Stomach smooth muscle (tissue), 2 donors: ENCODE results near the gene ZMIZ1.

Experiments
- H3K27ac ChIP-seq: one replicate; pipeline ENCODE4 v1.7.0; 2013; ENCODE audit warnings: mild to moderate bottlenecking, low read length, inconsistent platforms
- H3K27me3 ChIP-seq, 2 donors: one replicate each; pipeline ENCODE4 v1.7.0; 2013; ENCODE audit warnings: low read length in 2 of 2; ENCODE audit not compliant: insufficient read depth in 2 of 2, control insufficient read depth in 1 of 2
- H3K36me3 ChIP-seq, 2 donors: one replicate each; pipeline ENCODE4 v1.7.0; 2013; ENCODE audit warnings: low read length in 2 of 2; ENCODE audit not compliant: control insufficient read depth in 2 of 2, insufficient read depth in 2 of 2
- H3K4me1 ChIP-seq: one replicate; pipeline ENCODE4 v1.7.0; 2013; ENCODE audit warnings: low read length; ENCODE audit not compliant: control insufficient read depth, insufficient read depth
- H3K4me3 ChIP-seq, 2 donors: one replicate each; pipeline ENCODE4 v1.7.0; 2013; ENCODE audit warnings: low read length in 2 of 2
- H3K9ac ChIP-seq, 2 donors: one replicate each; pipeline ENCODE4 v1.7.0; 2013; ENCODE audit warnings: low read length in 2 of 2, mild to moderate bottlenecking in 1 of 2
- H3K9me3 ChIP-seq, 2 donors: one replicate each; pipeline ENCODE4 v1.7.0; 2013; ENCODE audit warnings: low read length in 2 of 2; ENCODE audit not compliant: control insufficient read depth in 2 of 2
- donor health status: healthy.
- donor health status: Pancreatic carcinoma.

The ZMIZ1 gene

DNA sequence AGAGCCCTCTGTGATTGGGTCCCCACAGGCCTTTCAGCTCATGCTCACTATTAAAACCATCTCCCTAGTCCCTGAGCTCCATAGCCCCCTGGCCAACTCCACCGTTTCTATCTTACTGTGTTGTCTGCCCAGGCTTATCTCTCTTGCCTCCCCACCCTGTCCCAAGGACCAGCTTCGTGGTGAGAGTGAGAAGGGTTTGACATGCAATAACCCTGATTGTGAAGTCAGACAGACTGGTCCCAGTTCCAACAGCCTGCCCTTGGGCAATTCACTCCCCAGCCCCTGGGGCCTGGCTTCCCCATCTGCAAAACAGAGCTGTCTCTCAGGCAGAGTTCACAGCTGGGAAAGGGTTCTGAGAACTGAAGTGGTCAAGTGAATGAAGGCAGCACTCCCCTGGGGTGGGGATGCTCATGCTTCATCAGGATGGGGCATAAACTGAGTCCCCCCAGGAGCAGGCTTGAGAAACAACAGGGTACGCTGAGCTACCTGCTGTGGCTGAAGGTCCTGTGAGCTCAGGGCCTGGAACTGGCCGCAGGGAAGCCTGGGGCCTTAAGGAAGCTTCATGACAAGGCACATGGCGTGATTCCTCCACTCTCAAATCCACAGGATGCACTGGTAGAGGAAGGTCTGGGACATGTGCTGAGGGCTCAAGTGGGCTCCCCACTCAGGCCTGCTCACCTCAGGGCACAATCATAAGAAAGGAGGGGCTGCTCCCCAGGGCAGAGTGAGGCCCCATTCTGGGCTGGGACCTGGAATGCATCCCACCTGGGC, 276.7 kb downstream of the ZMIZ1 start:
- no peak overlapping the region for H3K4me3 ChIP-seq
- peaks cover 9 to 12% of the 10 kb centered on the region in 2 donors for H3K36me3 ChIP-seq
- H3K9me3 ChIP-seq = no peaks in the 10 kb centered on the region
- no peaks in the 10 kb centered on the region for H3K27me3 ChIP-seq
- peak overlapping the region in 1 of 2 donors; percentile 2 for H3K9ac ChIP-seq
- peaks cover 34% of the 10 kb centered on the region for H3K4me1 ChIP-seq
- no peak overlapping the region for H3K27ac ChIP-seq

DNA sequence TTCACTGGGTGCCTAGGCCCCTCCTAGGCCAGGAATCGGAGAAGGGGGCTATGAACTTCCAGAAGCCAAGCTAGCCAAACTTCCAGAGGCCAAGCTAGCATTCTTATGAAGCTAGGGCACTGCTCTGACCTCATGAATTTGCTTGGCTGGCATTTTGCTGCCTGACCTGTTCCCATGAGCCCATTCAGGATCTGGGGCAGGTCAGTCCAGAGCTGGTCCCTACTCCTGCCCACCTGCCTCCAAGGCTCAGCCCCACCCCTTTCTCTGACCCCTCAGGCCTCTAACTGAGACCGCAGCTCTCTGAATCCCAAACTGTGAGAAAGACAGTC, 277.2 kb downstream of the ZMIZ1 start:
- Histone ChIP-seq H3K4me3 (no peak overlapping the region), H3K36me3 (peaks cover 14 to 18% of the 10 kb centered on the region in 2 donors), H3K9me3 (no peaks in the 10 kb centered on the region), H3K27me3 (no peaks in the 10 kb centered on the region), H3K9ac (peak overlapping the region in 1 of 2 donors; percentile 2), H3K27ac (no peak overlapping the region), H3K4me1 (peaks cover 34% of the 10 kb centered on the region)

GRCh38 chr10:79346388-79347225, 277.8 kb downstream of the ZMIZ1 start:
- Histone ChIP-seq H3K27me3 (no peaks in the 10 kb centered on the region), H3K4me1 (peaks cover 34% of the 10 kb centered on the region), H3K4me3 (peak overlapping the region; percentile 44 to 84), H3K27ac (peak overlapping the region; percentile 71), H3K36me3 (peaks cover 20 to 21% of the 10 kb centered on the region in 2 donors), H3K9ac (peak overlapping the region; percentile 40 to 62), H3K9me3 (no peaks in the 10 kb centered on the region)

GRCh38 chr10:79347226-79347893, 278.6 kb downstream of the ZMIZ1 start, which contains the start of gene PPIF:
Gene PPIF, plus strand, starts transcription at chr10:79347469. Its CDS starts 80 bp downstream, at chr10:79347549.
- no peaks in the 10 kb centered on the region for H3K27me3 ChIP-seq
- H3K9me3 ChIP-seq = no peaks in the 10 kb centered on the region
- peak within 1 kb of the TSS; percentile 66 to 84 for H3K4me3 ChIP-seq
- H3K36me3 ChIP-seq = peaks cover 26% of the 10 kb centered on the region in 2 donors
- H3K27ac ChIP-seq = peak within 1 kb of the TSS; percentile 71
- H3K9ac ChIP-seq = peak within 1 kb of the TSS; percentile 80 to 84
- H3K4me1 ChIP-seq = peaks cover 29% of the 10 kb centered on the region

DNA sequence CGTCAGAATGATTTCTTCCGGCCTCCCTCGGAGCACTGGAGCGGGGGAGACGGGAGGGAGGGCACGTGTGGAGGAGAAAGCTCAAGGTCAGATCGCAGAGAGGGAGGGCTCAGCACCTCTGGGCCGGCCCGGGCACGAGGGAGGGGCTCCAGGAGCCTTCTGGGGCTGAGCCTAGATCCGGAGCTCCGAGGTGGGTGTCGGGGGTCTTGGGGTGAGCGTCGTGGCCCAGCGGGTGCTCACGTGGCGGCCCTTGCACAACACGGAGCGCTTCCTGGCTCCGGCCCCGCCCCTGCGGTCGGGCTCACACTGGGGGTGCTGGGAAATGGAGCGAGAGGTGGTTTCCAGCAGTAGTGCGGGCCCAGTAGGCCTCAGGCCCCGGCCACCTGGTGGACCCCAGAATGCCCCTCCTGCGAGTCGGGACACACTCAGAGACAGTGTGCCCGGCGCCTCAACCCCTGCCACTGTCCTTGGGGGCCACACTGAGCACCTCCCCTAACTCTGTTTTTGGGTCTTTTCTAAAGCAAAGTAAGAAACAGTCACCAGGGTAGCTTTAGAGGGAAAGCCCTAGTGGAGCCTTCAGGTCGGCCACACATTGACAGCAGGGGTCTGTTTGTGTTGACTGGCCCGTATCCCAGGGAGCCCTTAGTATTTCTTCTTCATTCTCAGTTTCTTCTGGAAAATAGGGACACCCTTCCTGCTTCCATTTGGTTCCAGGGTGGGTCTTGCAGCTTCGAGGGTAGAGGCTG, 279.3 kb downstream of the ZMIZ1 start:
- peak overlapping the region; percentile 66 to 84 for H3K4me3 ChIP-seq
- H3K9me3 ChIP-seq = no peaks in the 10 kb centered on the region
- peak overlapping the region; percentile 71 for H3K27ac ChIP-seq
- peaks cover 29% of the 10 kb centered on the region for H3K4me1 ChIP-seq
- no peaks in the 10 kb centered on the region for H3K27me3 ChIP-seq
- H3K9ac ChIP-seq = peak overlapping the region; percentile 80 to 84
- peaks cover 32 to 33% of the 10 kb centered on the region in 2 donors for H3K36me3 ChIP-seq

DNA sequence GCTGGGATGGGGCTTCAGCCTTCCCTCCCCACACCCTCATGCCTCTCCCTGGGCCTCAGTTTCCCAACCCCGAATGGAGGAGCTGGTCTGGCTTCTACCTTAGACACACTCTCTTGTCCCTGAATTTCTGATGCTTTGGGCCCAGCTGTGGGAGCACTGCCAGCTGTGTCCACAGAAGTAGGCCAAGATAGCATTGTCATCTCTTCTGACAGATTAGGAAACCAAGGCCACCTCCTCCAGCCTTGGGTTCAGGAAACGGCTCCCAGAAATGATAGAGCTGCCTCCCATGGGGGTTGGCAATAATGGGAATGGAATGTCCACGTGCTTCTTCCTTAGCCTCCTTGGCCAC, 279.8 kb downstream of the ZMIZ1 start:
- Histone ChIP-seq H3K4me3 (peak overlapping the region; percentile 66 to 84), H3K27me3 (no peaks in the 10 kb centered on the region), H3K4me1 (peaks cover 29% of the 10 kb centered on the region)

GRCh38 chr10:79349072-79349491, 280.3 kb downstream of the ZMIZ1 start:
- H3K9me3 ChIP-seq = no peaks in the 10 kb centered on the region
- peaks cover 42 to 43% of the 10 kb centered on the region in 2 donors for H3K36me3 ChIP-seq
- peak overlapping the region in 1 of 2 donors; percentile 84 for H3K4me3 ChIP-seq
- no peak overlapping the region for H3K27ac ChIP-seq
- peak overlapping the region; percentile 42 to 84 for H3K9ac ChIP-seq
- H3K27me3 ChIP-seq = no peaks in the 10 kb centered on the region
- peaks cover 29% of the 10 kb centered on the region for H3K4me1 ChIP-seq

More for the DNA sequence above, 279.8 kb downstream of the ZMIZ1 start:
- peaks cover 37 to 39% of the 10 kb centered on the region in 2 donors for H3K36me3 ChIP-seq
- peak overlapping the region; percentile 71 for H3K27ac ChIP-seq
- H3K9me3 ChIP-seq = no peaks in the 10 kb centered on the region
- peak overlapping the region; percentile 80 to 84 for H3K9ac ChIP-seq

GRCh38 chr10:79349766-79350406, 281.1 kb downstream of the ZMIZ1 start:
- H3K9me3 ChIP-seq = no peaks in the 10 kb centered on the region
- H3K27me3 ChIP-seq = no peaks in the 10 kb centered on the region
- peaks cover 47 to 50% of the 10 kb centered on the region in 2 donors for H3K36me3 ChIP-seq
- H3K4me1 ChIP-seq = peaks cover 29% of the 10 kb centered on the region
- no peak overlapping the region for H3K4me3 ChIP-seq
- no peak overlapping the region for H3K9ac ChIP-seq
- no peak overlapping the region for H3K27ac ChIP-seq

- Histone ChIP-seq H3K4me1 (peaks cover 29% of the 10 kb centered on the region), H3K27me3 (no peaks in the 10 kb centered on the region), H3K9me3 (no peaks in the 10 kb centered on the region), H3K4me3 (no peak overlapping the region), H3K27ac (no peak overlapping the region), H3K9ac (no peak overlapping the region), H3K36me3 (peaks cover 52 to 54% of the 10 kb centered on the region in 2 donors)
Measured at GRCh38 chr10:79350407-79351154, 281.8 kb downstream of the ZMIZ1 start.
